Cardiac muscle cell (in vitro differentiated cells and primary cell): ENCODE measurements around the gene HOXD4. TPM values are rescaled to one million over a fixed set of nuclear protein-coding genes. Genes with fewer than 3 reads are reported as not detected.
A peak's percentile ranks its signal among the peaks of the same experiment; 100 is the strongest.

Source experiments
- DNase-seq, 2 donors: peaks; one replicate each; pipeline versions ENCODE4 v3.0.0 to v3.0.0-alpha.2; 2010 to 2017; ENCODE audit warnings: low read depth in 1 of 2, low spot score in 1 of 2
- H3K27ac ChIP-seq: fragments of 200-600 bp; sonication (generic); 2 replicates; pipeline ENCODE4 v1.5.1; 2016
- H3K27me3 ChIP-seq: fragments of 200-600 bp; sonication (generic); 2 replicates; pipeline ENCODE4 v1.6.0; 2016; ENCODE audit warnings: control low read depth
- H3K36me3 ChIP-seq: fragments of 200-600 bp; sonication (generic); 2 replicates; pipeline ENCODE4 v1.5.1; 2016; ENCODE audit warnings: control low read depth
- H3K4me1 ChIP-seq: fragments of 200-600 bp; sonication (generic); 2 replicates; pipeline ENCODE4 v1.8.1; 2017; ENCODE audit warnings: low read depth, mild to moderate bottlenecking, mixed run types
- H3K4me3 ChIP-seq: fragments of 200-600 bp; sonication (generic); 2 replicates; pipeline ENCODE4 v1.5.1; 2016; ENCODE audit warnings: mild to moderate bottlenecking
- H3K9me3 ChIP-seq: fragments of 200-600 bp; sonication (generic); 2 replicates; pipeline ENCODE4 v1.5.1; 2017; ENCODE audit warnings: low read depth, mild to moderate bottlenecking, control low read depth
- polyA plus RNA-seq: library from polyadenylated mRNA; unstranded; fragments of >200 nt; fragmentation: Nextera tagmentation; extraction: Ambion mirVana; gene quantifications from 2 replicates; pipeline ENCODE4 v1.2.1, GENCODE V29; 2016
- total RNA-seq: library from RNA; depleted of rRNA; stranded (reverse); fragments of >200 nt; gene quantifications from 2 replicates; pipeline ENCODE4 v1.2.3, GENCODE V29; 2016
- TF ChIP-seq, protein P1 (sequence below): IDR thresholded peaks from 2 replicates; pipeline ENCODE4 v1.5.1; 2012; ENCODE audit warnings: low read depth, mild to moderate bottlenecking, low read length

HOXD4 gene
- not detected in 2 replicates for total RNA-seq
- polyA plus RNA-seq: not detected in 2 replicates

DNA sequence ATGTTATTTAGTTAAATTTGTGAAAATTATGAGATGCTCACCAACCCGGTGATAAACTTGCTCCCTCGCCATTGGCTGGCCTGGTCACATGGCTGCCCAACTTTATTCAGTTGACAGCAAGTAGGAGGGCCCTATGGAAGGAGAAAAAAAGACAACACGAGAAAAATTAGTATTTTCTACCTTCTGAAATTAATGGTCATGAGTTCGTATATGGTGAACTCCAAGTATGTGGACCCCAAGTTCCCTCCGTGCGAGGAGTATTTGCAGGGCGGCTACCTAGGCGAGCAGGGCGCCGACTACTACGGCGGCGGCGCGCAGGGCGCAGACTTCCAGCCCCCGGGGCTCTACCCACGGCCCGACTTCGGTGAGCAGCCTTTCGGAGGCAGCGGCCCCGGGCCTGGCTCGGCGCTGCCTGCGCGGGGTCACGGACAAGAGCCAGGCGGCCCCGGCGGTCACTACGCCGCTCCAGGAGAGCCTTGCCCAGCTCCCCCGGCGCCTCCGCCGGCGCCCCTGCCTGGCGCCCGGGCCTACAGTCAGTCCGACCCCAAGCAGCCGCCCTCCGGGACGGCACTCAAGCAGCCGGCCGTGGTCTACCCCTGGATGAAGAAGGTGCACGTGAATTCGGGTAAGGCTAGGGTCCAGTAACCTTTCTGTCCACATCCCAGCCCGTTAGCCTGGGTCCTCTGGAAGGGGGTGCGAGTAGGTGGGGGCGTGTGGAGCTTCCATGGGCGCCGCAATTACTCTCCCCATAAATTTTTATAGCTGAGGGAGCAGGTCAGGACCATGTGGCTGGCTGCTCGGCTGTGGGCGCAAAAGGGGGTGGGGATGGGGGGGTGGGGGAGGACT, at the start of gene HOXD4:
Gene HOXD4 (plus strand): TSS at position 109 of the 846 bp plus-strand sequence. CDS start 84 bp downstream, at position 193.
- Histone ChIP-seq H3K4me1 (no peaks in the 10 kb centered on the region), H3K9me3 (peaks cover 3% of the 10 kb centered on the region), H3K27me3 (peaks cover 100% of the 10 kb centered on the region), H3K36me3 (no peaks in the 10 kb centered on the region), H3K27ac (no peak within 1 kb of the TSS), H3K4me3 (peak within 1 kb of the TSS; percentile 1)
- TF ChIP-seq, protein P1, sequence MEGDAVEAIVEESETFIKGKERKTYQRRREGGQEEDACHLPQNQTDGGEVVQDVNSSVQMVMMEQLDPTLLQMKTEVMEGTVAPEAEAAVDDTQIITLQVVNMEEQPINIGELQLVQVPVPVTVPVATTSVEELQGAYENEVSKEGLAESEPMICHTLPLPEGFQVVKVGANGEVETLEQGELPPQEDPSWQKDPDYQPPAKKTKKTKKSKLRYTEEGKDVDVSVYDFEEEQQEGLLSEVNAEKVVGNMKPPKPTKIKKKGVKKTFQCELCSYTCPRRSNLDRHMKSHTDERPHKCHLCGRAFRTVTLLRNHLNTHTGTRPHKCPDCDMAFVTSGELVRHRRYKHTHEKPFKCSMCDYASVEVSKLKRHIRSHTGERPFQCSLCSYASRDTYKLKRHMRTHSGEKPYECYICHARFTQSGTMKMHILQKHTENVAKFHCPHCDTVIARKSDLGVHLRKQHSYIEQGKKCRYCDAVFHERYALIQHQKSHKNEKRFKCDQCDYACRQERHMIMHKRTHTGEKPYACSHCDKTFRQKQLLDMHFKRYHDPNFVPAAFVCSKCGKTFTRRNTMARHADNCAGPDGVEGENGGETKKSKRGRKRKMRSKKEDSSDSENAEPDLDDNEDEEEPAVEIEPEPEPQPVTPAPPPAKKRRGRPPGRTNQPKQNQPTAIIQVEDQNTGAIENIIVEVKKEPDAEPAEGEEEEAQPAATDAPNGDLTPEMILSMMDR: no peak
- DNase-seq: no peak

GRCh38 chr2:176101842-176102241, 49.5 kb upstream of the HOXD4 start:
- no peak for DNase-seq
- no peaks in the 10 kb centered on the region for H3K9me3 ChIP-seq
- TF ChIP-seq, protein P1: no peak
- peaks cover 100% of the 10 kb centered on the region for H3K27me3 ChIP-seq
- H3K36me3 ChIP-seq: no peaks in the 10 kb centered on the region
- peaks cover 3% of the 10 kb centered on the region for H3K4me1 ChIP-seq
- no peak overlapping the region for H3K27ac ChIP-seq
- no peak overlapping the region for H3K4me3 ChIP-seq

DNA sequence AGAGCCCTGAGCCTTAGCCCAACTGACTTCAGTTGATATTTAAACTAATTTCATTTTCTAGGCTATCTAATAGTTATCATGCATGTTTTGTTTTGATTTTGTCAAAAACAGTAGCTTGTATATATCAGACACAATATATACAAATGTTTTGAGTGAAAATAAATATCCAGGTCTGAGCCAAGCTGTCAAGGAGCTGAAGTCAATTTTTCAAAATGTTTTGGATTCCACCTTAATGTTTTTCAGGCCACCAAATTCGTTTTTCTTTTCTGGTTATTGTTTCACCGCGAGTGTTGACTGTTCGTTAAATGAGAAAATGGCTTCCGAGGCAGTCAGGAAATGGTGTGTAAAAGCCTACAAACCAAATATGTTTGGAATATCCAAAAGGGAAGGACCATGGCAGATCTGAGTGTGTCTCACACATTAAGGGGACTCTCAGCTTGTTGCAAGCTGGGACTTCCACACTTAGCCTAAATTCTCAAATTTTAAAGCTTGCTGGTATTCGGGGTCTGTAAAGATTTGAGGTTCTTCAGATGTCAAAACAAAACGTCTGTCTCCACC, 49.0 kb upstream of the HOXD4 start:
- TF ChIP-seq, protein P1: no peak

DNA sequence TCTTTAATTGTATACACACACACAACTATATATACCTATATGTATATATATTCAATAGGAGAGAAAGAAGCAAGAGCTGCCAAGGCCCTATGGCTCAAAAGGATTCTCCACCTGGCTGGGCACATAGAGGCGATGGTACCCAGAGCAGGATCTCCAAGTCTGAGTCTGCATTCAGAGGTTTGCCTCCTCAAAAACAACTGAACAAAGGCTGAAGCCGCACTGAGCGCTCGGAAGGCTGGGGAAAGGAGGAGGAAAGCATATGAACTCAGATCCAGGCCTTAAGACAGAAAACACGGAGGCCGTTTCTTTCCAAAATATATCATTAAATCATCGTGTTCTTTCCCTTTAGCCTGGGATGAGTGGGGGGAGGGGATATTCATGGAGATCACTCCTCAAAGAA, 48.2 kb upstream of the HOXD4 start:
- Histone ChIP-seq H3K27ac (no peak overlapping the region), H3K36me3 (no peaks in the 10 kb centered on the region), H3K4me1 (peaks cover 5% of the 10 kb centered on the region), H3K9me3 (no peaks in the 10 kb centered on the region), H3K4me3 (no peak overlapping the region), H3K27me3 (peaks cover 99% of the 10 kb centered on the region)
- TF ChIP-seq, protein P1: no peak
- no peak for DNase-seq

More for the DNA sequence above, 49.0 kb upstream of the HOXD4 start:
- Histone ChIP-seq H3K27ac (no peak overlapping the region), H3K4me1 (peaks cover 5% of the 10 kb centered on the region), H3K36me3 (no peaks in the 10 kb centered on the region), H3K27me3 (peaks cover 100% of the 10 kb centered on the region), H3K4me3 (no peak overlapping the region), H3K9me3 (no peaks in the 10 kb centered on the region)
- no peak for DNase-seq

GRCh38 chr2:176103742-176104315, 47.5 kb upstream of the HOXD4 start:
- TF ChIP-seq, protein P1: no peak
- Histone ChIP-seq H3K27me3 (peaks cover 99% of the 10 kb centered on the region), H3K36me3 (no peaks in the 10 kb centered on the region), H3K27ac (no peak overlapping the region), H3K9me3 (no peaks in the 10 kb centered on the region), H3K4me1 (peaks cover 5% of the 10 kb centered on the region), H3K4me3 (no peak overlapping the region)
- DNase-seq: no peak
